ENCODE data around the gene POLR1G.

DNA sequence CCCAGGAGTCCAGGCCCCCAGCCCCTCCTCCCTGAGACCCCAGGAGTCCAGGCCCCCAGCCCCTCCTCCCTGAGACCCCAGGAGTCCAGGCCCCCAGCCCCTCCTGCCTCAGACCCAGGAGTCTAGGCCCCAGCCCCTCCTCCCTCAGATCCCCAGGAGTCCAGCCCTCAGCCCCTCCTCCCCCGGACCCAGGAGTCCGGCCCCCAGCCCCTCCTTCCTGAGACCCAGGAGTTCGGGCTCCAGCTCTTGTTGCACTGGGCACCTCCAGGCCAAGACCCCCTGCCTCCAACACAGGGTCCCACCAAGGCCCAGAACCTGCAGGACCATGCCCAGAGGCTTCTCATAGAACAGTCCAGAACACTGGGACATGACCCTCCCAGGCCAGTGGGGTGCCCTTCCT, 13.5 kb downstream of the POLR1G start:
- TF ChIP-seq, protein P1, sequence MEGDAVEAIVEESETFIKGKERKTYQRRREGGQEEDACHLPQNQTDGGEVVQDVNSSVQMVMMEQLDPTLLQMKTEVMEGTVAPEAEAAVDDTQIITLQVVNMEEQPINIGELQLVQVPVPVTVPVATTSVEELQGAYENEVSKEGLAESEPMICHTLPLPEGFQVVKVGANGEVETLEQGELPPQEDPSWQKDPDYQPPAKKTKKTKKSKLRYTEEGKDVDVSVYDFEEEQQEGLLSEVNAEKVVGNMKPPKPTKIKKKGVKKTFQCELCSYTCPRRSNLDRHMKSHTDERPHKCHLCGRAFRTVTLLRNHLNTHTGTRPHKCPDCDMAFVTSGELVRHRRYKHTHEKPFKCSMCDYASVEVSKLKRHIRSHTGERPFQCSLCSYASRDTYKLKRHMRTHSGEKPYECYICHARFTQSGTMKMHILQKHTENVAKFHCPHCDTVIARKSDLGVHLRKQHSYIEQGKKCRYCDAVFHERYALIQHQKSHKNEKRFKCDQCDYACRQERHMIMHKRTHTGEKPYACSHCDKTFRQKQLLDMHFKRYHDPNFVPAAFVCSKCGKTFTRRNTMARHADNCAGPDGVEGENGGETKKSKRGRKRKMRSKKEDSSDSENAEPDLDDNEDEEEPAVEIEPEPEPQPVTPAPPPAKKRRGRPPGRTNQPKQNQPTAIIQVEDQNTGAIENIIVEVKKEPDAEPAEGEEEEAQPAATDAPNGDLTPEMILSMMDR (IDR thresholded peaks at IDR 0.05) = no peak
- TF ChIP-seq POLR2A (IDR thresholded peaks at IDR 0.05; ENCODE audit: low read length) = no peak
- no peak for TF ChIP-seq PHF8 (IDR thresholded peaks at IDR 0.05; ENCODE audit: borderline replicate concordance, low read depth)
- TF ChIP-seq RFX5 (IDR thresholded peaks at IDR 0.05) = no peak

All from A549 (cell line).